Measurements from ENCODE around the gene ID4.

The ID4 gene, protein sequence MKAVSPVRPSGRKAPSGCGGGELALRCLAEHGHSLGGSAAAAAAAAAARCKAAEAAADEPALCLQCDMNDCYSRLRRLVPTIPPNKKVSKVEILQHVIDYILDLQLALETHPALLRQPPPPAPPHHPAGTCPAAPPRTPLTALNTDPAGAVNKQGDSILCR

DNA sequence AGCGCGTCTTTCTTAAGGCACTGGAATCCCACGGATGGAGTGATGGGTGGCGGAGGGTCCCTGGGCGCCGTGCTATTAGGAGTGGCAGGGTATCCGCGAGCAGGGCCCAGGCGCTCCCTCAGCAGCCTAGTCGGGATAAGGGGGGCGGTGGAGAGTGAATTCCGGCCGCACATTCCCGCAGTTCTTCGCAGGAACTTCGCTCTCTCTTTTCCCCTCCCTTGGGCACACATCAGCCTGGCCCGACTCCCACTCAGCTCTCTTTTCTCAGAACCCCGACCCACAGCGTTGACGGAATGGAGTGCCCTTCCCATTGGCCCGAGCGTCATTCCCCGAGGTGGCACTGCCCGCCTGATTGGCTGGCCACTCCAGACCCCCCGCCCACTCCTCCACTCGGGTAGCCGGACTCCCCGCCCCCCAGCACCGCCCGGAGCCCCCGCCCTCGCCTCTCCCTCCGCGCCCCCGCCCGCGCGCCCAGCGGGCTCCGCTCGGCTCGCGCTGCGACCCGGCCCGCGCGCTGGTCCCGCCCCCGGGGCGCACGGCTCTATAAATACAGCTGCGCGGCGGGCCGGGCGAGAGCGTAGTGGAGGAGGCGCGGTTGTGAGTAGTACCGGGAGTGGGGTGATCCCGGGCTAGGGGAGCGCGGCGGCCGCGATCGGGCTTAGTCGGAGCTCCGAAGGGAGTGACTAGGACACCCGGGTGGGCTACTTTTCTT, at the start of gene ID4:
TSS of gene ID4 (plus strand) at position 572 of the 712 bp plus-strand sequence. CDS start 385 bp downstream, outside the sequence.
- DNase-seq (ENCODE audit: low spot score) = peak; percentile 99

DNA sequence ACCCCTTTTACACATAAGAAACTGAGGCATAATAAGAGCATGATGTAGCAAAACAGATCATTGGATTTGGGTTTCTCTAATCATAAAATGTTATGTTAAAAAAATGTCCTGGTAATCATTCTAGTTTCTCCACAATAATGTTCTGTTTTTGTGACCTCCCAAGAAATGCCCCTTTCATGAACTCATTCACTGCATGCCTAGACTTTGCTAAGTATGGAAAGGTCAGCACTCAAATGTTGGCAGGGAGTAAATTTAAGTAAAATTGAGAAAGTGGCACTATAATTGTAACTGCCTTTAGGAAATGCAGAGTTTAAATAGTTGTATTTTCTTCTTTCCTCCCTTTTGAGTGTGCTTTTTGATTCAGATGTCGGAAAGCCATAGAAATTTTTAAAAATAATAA, 48.5 kb upstream of the ID4 start:
- no peak for DNase-seq (ENCODE audit: low spot score)

DNA sequence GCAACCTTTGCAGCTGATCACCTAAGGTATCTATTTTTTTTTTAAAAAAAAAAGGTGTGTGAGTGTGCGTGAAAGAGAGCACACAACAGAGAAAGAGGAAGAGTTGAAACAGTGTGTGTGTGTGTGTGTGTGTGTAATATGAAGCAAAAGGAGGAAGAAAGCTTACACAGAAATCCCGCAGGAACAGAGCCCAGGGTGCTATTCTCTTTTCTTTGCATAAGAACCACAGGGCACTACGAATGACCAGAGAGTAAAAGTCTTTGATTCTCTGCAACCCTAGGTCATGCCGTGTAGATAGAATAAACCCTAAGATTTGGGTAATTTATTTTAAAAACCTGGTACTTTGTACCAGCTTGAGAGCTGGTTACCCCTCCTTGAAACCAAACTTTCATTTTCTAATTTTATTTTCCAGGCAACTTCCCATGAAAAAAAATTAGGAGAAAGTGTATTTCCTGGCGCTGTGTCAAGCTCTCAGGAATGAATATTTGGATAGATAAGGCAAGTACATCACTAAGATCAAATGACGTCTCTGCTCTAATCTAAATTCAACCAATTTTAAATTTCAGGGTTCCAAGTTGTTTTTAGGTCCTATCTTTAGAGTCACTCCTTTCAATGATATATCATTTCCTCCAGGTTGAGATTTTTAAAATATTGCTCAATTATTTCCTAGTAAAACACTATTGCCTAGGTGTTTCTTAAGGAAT, 47.9 kb upstream of the ID4 start:
- no peak for DNase-seq (ENCODE audit: low spot score)

DNA sequence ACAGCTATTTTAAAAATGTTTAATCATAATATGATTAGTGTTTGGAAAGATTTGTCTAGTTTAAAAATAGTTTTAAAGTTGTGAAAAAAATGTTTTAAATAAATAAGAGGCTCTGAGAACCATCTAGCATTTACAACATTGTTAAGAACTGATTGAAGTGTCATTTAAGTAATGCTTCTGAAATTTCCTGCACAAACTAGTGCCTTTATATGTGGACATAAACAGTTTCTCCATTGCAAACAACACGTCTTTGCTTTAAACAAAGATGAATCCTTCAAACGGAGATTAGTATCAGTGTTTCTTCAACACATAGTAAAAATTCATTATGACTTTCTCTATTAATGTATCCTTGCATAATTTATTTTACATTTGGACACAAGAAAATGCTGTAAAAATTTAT, 45.9 kb upstream of the ID4 start:
- no peak for DNase-seq (ENCODE audit: low spot score)

DNA sequence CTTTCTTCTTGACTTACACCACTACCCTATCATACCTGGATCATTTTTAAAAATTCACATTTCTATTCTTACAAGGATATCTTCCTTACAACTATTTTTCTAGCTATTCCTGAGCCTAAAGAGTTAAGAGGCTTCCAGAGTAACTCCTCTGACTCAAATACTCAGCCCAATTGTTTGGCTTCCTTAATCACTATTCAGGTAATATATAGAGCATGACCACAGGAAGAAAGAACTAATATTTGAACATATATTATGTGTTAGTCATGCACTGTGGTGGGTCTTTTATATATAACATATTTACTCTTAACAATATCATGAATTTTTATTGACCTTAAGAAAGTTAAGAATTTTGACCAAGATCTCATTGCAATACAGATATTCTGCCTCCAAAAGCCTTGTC, 42.0 kb upstream of the ID4 start:
- DNase-seq (ENCODE audit: low spot score) = no peak

DNA sequence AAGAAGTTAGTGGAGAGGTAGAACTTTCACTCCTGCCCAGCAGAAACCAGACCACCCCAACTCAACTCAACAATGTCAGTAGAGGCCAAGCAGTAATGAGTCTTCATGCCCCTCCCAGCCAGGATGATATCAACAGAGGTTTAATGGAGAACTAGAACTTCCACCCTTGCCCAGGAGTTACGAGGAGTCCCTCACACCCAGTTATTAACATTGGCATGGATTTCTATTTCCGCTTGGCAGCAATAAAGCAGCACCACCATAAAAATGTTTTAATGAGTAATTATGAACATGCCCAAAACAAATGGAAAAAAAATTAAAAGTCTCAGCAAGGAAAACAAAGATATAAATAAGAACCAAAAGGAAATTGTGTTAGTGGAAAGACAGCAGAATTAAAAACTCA, 40.7 kb upstream of the ID4 start:
- no peak for DNase-seq (ENCODE audit: low spot score)

DNA sequence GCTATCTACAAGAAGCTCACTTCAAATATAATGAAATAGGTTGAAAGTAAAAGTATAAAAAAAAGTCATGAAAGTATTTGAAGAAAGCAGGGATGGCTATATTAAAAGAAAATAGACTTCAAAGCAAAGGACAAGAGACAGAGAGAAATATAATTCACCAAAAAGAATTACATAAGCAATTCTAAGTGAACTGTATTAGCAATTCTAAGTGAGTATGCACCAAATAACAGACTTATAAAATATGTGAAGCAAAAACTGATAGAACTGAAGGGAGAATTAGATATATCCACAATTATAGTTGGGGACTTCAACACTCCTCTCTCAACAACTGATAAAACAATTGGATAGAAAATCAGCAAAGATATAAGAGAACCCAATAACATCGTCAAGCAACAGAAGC, 38.8 kb upstream of the ID4 start:
- DNase-seq (ENCODE audit: low spot score) = no peak

DNA sequence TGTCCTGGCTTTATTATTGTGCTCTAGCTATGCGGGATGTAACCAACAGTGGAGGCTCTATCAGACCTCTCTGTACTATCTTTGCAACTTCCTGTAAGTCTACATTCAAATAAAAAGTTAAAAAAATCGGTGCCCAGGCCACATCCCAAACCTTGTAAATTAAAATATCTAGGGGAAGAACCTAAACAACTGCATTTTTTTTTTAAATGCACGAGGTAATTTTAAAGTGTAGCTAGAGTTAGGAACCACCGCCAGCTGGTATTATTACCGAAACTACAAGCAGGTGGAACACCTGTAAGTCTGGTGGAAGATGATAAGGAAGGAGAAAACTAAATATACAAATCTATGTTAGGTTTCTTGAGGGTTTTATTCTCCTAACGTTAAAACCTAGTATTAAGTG, 34.5 kb upstream of the ID4 start:
- no peak for DNase-seq (ENCODE audit: low spot score)

DNA sequence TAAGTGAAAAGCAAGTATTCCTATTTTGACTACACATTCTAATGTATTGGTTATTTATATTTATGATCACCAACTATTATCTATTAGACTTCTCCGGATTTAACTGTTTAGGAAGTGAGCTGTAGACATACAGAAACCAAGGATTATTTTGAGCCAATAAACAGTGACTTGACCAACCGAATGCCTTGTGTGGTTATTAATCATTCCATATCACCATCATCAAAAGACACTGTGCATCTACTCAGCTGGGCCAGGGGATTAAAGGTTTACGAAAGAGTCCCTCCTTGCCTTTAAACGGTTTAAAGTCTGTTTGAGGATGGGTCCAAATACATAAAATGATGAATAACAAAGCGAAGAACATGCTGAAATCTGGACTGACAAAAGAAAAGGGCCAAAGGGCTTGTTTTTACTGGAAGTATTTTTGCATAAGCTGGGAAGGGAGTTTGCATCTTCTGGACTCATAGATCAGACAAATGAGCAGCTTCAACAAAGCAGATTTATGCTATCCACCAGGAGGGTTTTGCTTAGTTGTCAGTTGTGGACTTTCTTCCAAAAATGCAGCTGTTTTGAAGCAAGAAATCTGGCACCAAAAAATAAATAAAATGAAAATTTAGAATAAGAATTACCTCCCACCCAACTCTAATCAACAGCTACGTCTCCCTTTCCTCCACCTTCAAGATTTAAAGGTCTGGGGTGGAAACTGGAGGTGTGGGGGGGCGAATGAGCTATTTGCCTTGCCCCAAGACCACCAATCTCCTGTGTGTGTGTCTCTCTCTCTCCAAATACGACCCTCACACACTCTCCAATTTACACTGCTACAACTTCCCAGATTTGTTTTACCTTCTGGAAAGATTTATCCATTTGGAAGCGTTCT, 33.6 kb upstream of the ID4 start:
- DNase-seq (ENCODE audit: low spot score) = peak; percentile 12

DNA sequence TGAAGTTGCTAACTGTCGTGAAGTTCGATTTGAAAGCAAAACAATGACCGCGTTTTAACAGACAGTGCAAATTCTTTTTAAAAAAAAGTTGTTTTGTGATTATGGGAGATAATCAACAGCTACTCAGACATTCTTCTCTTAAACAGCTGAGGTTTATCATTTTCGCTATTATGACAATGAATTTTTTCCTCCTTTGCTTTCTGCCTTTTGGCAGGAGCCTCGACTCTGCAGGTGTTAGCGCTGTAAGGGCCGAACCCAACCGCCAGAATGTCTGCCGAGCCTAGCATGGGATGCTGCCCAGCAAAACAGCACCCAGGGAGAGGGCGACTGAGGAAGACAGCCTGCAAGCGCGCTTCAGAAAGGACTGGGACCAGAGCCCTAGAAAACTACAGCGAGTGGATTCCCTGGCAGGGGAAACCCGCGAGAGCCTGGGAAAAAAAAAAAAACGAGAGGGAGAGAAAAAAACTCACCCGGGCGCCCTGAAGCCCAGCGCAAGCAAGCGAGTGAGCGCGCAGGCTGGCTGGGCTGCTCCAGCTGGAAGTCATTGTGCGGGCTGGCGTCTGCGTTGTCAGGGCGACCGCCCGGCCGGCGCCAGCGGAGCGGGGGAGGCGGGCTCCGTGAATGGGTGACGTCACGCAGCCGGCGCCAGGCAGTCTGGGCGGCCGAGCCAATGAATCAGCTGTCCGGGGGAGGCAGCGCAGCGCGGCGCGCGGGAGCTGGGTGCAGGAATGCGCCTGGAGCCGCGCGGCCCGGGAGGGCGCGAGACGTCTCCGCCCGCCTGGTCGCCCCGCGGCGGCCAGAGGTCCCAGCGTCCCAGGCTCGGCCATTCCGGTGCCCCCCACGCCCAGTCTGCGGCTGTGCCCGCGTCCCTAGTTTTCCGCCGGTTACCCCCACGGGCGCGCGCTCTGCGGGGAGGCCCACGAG, 32.7 kb upstream of the ID4 start:
- DNase-seq (ENCODE audit: low spot score) = peak; percentile 97

DNA sequence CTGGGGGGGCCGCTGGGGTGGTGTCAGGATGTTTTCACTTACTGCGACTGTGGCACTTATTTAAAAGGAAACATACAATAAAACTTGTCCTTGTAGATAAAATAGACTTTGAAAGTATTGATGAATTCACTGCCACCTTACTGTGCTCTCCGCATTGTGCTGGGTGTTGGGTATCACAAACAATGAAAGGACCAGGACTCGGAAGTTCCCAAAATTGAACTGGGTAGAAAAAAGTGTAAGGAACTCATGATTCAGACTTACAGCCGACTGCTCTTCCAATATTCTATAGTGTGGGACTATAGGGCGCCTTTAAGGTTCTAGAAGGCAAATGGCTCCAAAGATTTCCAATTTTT, 32.1 kb upstream of the ID4 start:
- DNase-seq (ENCODE audit: low spot score) = no peak

DNA sequence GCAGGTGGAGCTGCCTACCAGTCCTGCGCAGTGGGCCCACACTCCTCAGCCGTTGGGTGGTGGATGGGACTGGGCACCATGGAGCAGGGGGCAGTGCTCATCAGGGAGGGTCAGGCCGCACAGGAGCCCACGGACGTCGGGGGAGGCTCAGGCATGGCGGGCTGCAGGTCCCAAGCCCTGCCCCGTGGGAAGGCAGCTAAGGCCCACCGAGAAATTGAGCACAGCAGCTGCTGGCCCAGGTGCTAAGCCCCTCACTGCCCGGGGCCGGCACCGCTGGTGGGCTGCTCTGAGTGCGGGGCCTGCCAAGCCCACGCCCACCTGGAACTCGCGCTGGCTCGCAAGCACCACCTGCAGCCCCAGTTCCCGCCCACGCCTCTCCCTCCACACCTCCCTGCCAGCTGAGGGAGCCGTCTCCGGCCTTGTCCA, 30.2 kb upstream of the ID4 start:
- no peak for DNase-seq (ENCODE audit: low spot score)

DNA sequence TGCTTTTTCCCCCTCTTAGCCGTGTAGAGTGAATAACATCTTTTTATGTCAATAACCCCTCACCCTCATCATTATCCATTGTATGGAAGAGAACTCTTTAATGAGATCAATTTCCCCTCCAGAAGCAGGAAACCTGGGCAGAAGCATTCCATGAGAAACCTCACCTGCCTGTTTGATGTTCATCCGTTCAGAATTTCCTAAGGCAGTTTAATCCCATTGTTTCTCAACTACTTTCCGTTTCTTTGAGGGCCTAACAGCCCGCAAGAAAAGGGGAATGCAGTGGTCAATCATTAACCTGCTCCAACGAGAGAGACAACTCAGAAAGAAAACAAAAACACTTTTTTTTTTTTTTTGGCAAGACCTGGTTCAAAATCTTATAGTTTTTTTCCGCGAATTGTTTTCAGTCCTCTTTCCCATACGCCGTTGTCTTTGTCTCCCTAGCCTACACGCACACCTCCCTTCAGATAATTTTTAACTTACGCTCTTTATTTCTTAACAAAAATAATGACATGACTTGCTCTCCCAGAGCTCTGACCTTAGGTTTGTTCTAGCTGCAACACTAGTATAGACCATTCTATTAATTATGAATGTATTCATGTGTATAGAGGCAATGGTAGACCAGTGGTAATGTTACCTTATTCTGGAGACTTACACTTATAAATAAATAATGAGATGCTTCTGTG, 25.6 kb upstream of the ID4 start:
- no peak for DNase-seq (ENCODE audit: low spot score)

DNA sequence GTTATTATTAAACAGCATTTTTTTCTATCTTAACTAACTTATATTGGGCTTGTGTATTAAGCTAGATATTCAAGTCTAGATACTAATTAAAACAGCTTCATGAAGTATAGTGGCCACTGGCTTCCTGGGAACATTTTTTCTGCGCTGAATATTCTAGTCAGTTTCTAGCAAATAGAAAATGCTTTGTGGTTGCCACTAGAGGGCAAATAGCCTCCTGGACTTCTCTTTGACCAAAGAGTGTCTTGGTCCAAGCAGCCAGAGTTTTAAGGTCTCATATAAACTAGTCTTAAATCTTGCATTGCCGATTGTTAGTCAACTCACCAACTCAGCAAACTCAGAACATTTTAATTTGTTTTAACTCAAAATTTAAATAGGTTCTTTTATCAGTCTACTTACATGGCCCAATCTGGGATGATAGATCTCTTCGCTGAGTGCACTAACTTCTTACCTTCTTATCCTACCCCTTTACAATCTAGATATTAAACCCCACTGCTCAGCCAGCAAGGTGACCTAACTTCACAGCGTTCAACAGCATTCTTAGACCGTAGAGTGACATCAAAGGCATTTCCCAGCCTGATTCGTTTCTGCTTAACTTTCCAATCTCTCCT, 24.6 kb upstream of the ID4 start:
- peak; percentile 55 for DNase-seq (ENCODE audit: low spot score)

DNA sequence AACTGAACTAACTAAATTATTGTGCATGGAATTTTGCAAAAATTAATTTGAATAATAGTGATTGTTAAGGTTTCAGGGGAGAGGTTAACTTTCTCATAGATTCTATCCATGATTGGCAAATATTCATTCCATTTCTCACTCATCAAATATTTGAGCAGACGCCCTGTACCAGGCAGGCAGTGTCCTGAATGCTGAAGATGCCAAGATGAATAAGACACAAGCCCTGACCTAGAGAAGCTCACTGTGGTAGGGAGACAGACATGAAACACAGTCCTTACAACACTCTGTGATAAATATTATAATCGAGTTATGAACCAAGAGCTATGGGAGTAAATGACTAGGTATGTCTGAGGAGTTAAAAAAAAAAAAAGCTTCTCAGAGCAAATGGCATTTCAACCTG, 18.4 kb upstream of the ID4 start:
- DNase-seq (ENCODE audit: low spot score) = no peak

DNA sequence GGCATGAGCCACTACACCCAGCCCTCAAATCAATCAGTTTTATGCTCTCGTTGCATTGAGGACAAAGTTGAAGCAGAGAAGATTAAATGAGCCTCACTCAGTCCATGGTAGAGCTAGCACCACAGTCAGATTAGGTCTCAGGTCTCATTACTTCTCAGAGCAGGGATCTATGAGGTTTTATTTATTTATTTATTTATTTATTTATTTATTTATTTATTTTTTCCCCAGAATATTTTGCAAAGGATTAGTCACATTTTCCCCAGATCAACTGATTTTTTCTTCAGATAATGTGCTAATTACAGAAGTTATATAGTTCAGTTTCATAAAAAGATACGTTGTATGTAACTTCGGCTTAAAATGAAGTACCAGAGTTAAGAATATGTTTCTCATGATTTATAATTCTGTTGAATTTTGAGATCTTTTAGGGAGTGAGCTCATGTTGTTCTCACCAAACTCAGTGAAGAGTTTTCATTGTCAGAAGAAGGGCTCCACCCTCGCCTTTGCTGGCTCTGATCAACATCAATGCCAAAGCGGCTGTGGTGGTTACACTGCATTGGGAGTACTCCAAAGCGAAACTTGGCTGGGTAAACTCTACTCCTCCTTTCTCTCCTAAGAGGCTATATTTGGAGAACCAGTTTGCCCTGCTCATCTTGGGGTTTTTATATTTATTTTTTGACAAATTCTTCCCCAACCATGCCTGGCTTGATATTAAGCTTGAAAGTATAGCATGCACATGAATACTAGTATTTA, 12.9 kb upstream of the ID4 start:
- DNase-seq (ENCODE audit: low spot score) = no peak

DNA sequence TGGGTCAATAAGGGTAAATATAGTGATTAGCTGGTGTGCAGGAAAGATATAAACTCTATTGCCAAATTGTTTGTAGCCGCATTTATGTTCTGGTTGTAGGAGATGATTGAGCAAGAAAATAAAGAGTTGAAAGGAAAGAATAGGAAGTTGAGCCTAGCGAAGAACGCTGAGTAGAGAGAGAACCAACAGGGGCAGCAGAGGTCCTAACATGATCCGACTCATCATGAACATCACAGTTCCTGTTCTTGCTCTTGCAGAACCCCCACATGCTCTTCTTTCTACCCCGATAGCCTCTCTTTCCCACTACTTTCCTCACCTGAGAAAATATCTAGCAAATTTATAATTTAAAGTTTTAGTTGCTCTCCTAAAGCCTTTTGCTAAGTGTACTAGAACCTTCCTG, 9.9 kb upstream of the ID4 start:
- no peak for DNase-seq (ENCODE audit: low spot score)

DNA sequence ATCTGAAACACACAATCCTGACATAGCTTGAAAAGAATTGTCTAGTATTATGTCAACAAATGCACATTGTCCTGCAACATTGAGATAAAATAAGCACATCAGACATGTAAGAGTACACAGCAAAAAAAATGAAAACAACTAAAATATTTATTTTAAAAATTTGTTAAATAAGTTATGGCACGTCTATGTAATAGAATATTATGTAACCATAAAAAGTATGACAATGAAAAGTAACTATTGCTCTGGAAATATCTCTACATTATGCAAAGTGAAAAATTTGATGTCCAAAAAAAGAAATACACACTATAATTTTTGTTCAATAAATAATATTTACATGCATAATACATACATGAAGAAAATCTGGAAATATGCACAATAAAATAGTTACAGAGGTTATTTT, 9.3 kb upstream of the ID4 start:
- DNase-seq (ENCODE audit: low spot score) = no peak

DNA sequence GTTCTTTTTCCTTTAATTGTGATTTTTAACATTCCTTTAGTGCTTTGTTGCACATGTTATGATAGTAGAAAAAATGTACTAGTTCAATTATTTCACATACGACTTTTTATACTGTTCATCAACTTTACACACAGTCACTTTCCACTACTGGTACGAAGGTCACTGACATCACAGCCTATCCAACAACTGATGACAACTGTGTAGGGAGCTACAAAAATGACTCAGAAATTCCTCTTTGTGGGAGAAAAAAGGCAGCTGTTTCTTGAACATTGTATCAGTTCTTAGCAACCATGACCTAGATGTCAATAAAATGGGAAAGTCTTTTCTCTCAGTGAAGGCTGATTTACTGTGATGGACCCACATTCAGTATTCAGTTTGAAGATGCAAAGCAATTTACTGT, 7.0 kb upstream of the ID4 start:
- DNase-seq (ENCODE audit: low spot score) = peak; percentile 9

DNA sequence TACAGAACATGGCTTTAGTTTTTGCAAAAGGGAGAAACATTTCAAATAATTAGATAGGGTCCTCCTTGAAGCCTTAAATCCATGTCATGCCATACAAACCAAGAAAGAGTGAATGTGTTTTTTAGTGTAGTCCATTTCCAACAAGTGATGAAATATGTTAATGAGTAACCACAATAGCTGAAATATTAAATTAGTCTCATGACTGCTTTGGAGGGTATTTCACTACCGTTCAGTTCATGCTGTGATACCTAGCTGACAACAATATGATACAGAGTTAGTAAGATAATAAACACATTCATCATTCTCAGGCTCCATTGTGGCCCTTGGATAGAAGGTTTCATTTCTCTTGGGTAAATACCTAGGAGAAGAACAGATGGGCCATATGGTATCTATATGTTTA, 5.8 kb upstream of the ID4 start:
- no peak for DNase-seq (ENCODE audit: low spot score)

Data from GM03348 (cell line).